Activated B cell treated with CpG ODN at 0.5 μM for 24 hours (primary cell): Measurements from ENCODE around the gene KLRF1. TPM values are rescaled to one million over a fixed set of nuclear protein-coding genes. Genes with fewer than 3 reads are reported as not detected.

ENCODE experiments used
- ATAC-seq: fragments of 200-7000 bp; cut with Tn5 transposase; one replicate; pipeline ENCODE4 v1.10.0; 2021; ENCODE audit warnings: low read depth, mild to moderate bottlenecking, moderate library complexity
- CTCF ChIA-PET: fragments of 350-600 bp; sonication (Branson Sonifier 250); formaldehyde crosslinking; loops from one replicate; lab custom pipeline; 2021; ENCODE audit warnings: antibody characterized with exemption; lab: Charles Lee
- POLR2A ChIA-PET: fragments of 350-600 bp; sonication (Branson Sonifier 250); formaldehyde crosslinking; loops from one replicate; lab custom pipeline; 2021; ENCODE audit warnings: antibody characterized with exemption; lab: Charles Lee
- DNase-seq: peaks from one replicate; pipeline ENCODE4 v3.0.0; 2022
- H3K27ac Mint-ChIP-seq: one replicate; pipeline ENCODE4 v1.8.0; 2020; ENCODE audit warnings: mixed read lengths
- H3K27me3 Mint-ChIP-seq: one replicate; pipeline ENCODE4 v1.8.0; 2021; ENCODE audit warnings: mixed read lengths
- H3K36me3 Mint-ChIP-seq: one replicate; pipeline ENCODE4 v1.8.0; 2021; ENCODE audit warnings: low read depth, mixed read lengths
- H3K4me1 Mint-ChIP-seq: one replicate; pipeline ENCODE4 v1.8.0; 2021; ENCODE audit warnings: mixed read lengths
- H3K4me3 Mint-ChIP-seq: one replicate; pipeline ENCODE4 v1.8.0; 2020; ENCODE audit warnings: mild to moderate bottlenecking, mixed read lengths
- H3K9me3 Mint-ChIP-seq: one replicate; pipeline ENCODE4 v1.8.0; 2020; ENCODE audit warnings: mixed read lengths
- CTCF ChIP-seq: fragments of 200-600 bp; IDR thresholded peaks from one replicate; pipeline ENCODE4 v1.8.0; 2022; ENCODE audit warnings: antibody characterized with exemption, mild to moderate bottlenecking
- intact Hi-C: fragments of 100-400 bp; cut with micrococcal nuclease; formaldehyde crosslinking; loops from one replicate; pipeline ENCODE4 v1.15.1; 2024
- total RNA-seq: library from RNA; stranded (reverse); gene quantifications from 2 replicates; pipeline ENCODE4 v1.2.3, GENCODE V29; 2022

Gene KLRF1
- total RNA-seq, 1 donor from 2014 or later, result 0.67 TPM

GRCh38 chr12:9808504-9808903, 18.8 kb upstream of the KLRF1 start:
- no peaks in the 10 kb centered on the region for H3K9me3 Mint-ChIP-seq
- no peak for TF ChIP-seq CTCF
- POLR2A ChIA-PET, result no interaction called here
- DNase-seq, result no peak
- ATAC-seq, result no peak
- H3K36me3 Mint-ChIP-seq, result no peaks in the 10 kb centered on the region
- H3K27ac Mint-ChIP-seq, result no peak overlapping the region
- no peak overlapping the region for H3K4me3 Mint-ChIP-seq
- intact Hi-C loops, result no loop called here
- peaks cover 14% of the 10 kb centered on the region for H3K27me3 Mint-ChIP-seq
- CTCF ChIA-PET, result interaction anchor here (6.7 kb wide), 1 partner anchor 59 kb away, joined by 55 read pairs; no protein-coding TSS in a partner anchor
- H3K4me1 Mint-ChIP-seq, result peaks cover 13% of the 10 kb centered on the region

GRCh38 chr12:9809338-9809737, 17.9 kb upstream of the KLRF1 start:
- TF ChIP-seq CTCF, result no peak
- DNase-seq (no peak), ATAC-seq (no peak)
- H3K4me1 Mint-ChIP-seq, result peaks cover 20% of the 10 kb centered on the region
- no peaks in the 10 kb centered on the region for H3K36me3 Mint-ChIP-seq
- intact Hi-C loops, result no loop called here
- no peaks in the 10 kb centered on the region for H3K9me3 Mint-ChIP-seq
- POLR2A ChIA-PET, result interaction anchor here (0.6 kb wide), 1 partner anchor 13 kb away, joined by 3 read pairs; no protein-coding TSS in a partner anchor
- CTCF ChIA-PET, result interaction anchor here (1.2 to 6.7 kb wide), 2 partner anchors 11 to 59 kb away, joined by 3 to 55 read pairs; no protein-coding TSS in a partner anchor
- H3K27ac Mint-ChIP-seq, result no peak overlapping the region
- peaks cover 17% of the 10 kb centered on the region for H3K27me3 Mint-ChIP-seq
- no peak overlapping the region for H3K4me3 Mint-ChIP-seq

GRCh38 chr12:9809866-9810265, 17.4 kb upstream of the KLRF1 start:
- Mint-ChIP-seq H3K27ac (no peak overlapping the region), H3K4me1 (peaks cover 20% of the 10 kb centered on the region), H3K4me3 (no peak overlapping the region), H3K9me3 (no peaks in the 10 kb centered on the region), H3K36me3 (no peaks in the 10 kb centered on the region), H3K27me3 (peaks cover 17% of the 10 kb centered on the region)
- ChIA-PET POLR2A (interaction anchor here (0.6 kb wide), 1 partner anchor 14 kb away, joined by 3 read pairs; no protein-coding TSS in a partner anchor), CTCF (interaction anchor here (1.2 to 6.7 kb wide), 2 partner anchors 12 to 60 kb away, joined by 3 to 55 read pairs; no protein-coding TSS in a partner anchor)
- intact Hi-C loops, result loop anchor here (5.0 to 10.0 kb wide), 4 partner anchors 57 to 1675 kb away; partner anchors contain the start of gene CLEC2B
- no peak for TF ChIP-seq CTCF
- ATAC-seq (no peak), DNase-seq (no peak)

- peaks cover 17% of the 10 kb centered on the region for H3K27me3 Mint-ChIP-seq
- intact Hi-C loops, result loop anchor here (5.0 to 10.0 kb wide), 4 partner anchors 57 to 1674 kb away; partner anchors contain the start of gene CLEC2B
- H3K9me3 Mint-ChIP-seq, result no peaks in the 10 kb centered on the region
- DNase-seq (no peak), ATAC-seq (no peak)
- no peak overlapping the region for H3K4me3 Mint-ChIP-seq
- POLR2A ChIA-PET, result interaction anchor here (0.6 to 1.4 kb wide), 3 partner anchors 52 to 137 kb away, joined by 3 read pairs; no protein-coding TSS in a partner anchor
- CTCF ChIA-PET, result interaction anchor here (1.2 to 6.7 kb wide), 2 partner anchors 13 to 61 kb away, joined by 3 to 55 read pairs; no protein-coding TSS in a partner anchor
- H3K27ac Mint-ChIP-seq, result no peak overlapping the region
- H3K36me3 Mint-ChIP-seq, result no peaks in the 10 kb centered on the region
- peaks cover 20% of the 10 kb centered on the region for H3K4me1 Mint-ChIP-seq
- no peak for TF ChIP-seq CTCF
Observed at GRCh38 chr12:9810671-9811070, 16.6 kb upstream of the KLRF1 start.

GRCh38 chr12:9811621-9812020, 15.7 kb upstream of the KLRF1 start:
- Mint-ChIP-seq H3K4me3 (no peak overlapping the region), H3K9me3 (no peaks in the 10 kb centered on the region), H3K4me1 (peaks cover 20% of the 10 kb centered on the region), H3K36me3 (no peaks in the 10 kb centered on the region), H3K27ac (no peak overlapping the region), H3K27me3 (peaks cover 17% of the 10 kb centered on the region)
- DNase-seq (no peak), ATAC-seq (no peak)
- intact Hi-C loops, result loop anchor here (5.0 to 10.0 kb wide), 4 partner anchors 56 to 1673 kb away; partner anchors contain the start of gene CLEC2B
- ChIA-PET POLR2A (interaction anchor here (0.6 to 1.4 kb wide), 3 partner anchors 53 to 329 kb away, joined by 3 to 4 read pairs (median 3); no protein-coding TSS in a partner anchor), CTCF (interaction anchor here (0.6 to 6.7 kb wide), 2 partner anchors 17 to 62 kb away, joined by 3 to 55 read pairs; no protein-coding TSS in a partner anchor)
- no peak for TF ChIP-seq CTCF
